Neural cell (in vitro differentiated cells): ENCODE measurements around the gene MPPED1.

Experiments
- CTCF ChIP-seq: fragments of 450-650 bp; IDR thresholded peaks from 2 replicates; pipeline ENCODE4 v1.5.1; 2014; ENCODE audit warnings: antibody characterized with exemption, mild to moderate bottlenecking, moderate library complexity; ENCODE audit not compliant: poor library complexity, severe bottlenecking
- EZH2 ChIP-seq: fragments of 200-600, 300-800 bp; shearing (Covaris generic), sonication (generic); IDR thresholded peaks from 2 replicates; pipeline ENCODE4 v1.6.1; 2014; ENCODE audit warnings: antibody characterized with exemption, low read length, borderline replicate concordance, mild to moderate bottlenecking; ENCODE audit not compliant: insufficient read depth, poor library complexity, severe bottlenecking

GRCh38 chr22:43451371-43452050, 39.7 kb downstream of the MPPED1 start:
- TF ChIP-seq EZH2 (no peak), CTCF (no peak)
